GM18858 (cell line): Measurements from ENCODE around the gene TSPO2.
A peak's percentile ranks its signal among the peaks of the same experiment; 100 is the strongest.

ENCODE experiments used
- ATAC-seq: cut with Tn5 transposase; IDR thresholded peaks from one replicate; pipeline ENCODE4 v1.9.1; 2021; ENCODE audit not compliant: unreplicated experiment

Gene TSPO2

GRCh38 chr6:41027241-41027640, 15.0 kb upstream of the TSPO2 start:
- no peak for ATAC-seq

DNA sequence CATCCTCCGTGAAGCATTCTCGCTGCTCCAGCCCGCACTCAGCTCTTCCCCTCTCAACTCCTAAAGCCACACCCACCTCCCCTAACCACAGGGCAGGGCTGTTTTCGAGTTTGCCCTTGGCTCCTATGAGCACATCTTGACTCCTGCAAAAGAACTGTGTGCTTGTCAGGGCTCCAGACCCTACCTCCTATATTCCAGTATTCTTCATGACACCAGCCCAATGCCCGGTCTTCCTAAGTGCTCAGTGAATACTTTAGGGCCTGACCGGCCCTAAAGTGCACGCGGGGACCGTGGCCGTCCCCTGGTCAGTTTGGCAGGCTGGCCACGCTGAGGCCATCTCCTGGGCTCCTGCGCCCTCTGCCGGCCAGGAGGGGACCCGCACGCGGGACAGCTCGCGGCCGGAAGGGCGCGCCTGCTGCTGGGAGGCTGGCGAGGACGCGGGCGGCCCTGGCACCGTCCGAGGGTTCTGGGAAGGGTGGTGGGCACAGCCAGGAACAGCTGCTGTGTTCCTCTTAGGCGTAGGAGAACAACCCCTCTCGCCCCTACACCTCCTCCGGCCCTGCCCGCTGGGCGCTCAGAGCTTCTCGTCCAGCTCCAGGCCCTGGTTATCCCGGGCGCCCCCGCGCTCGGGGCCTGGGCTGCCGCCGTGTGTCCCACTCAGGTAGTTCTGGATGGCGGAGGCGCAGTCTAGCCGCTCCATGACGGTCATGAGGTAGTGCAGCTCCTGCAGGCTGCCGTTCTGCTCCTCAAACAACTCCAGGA, 14.3 kb upstream of the TSPO2 start:
- ATAC-seq = peak; percentile 68

GRCh38 chr6:41028561-41029412, 13.5 kb upstream of the TSPO2 start:
- peak; percentile 37 for ATAC-seq

- ATAC-seq = no peak
Measured at GRCh38 chr6:41032830-41033229, 9.4 kb upstream of the TSPO2 start.

- ATAC-seq = no peak
Measured at GRCh38 chr6:41033776-41034175, 8.5 kb upstream of the TSPO2 start.

- ATAC-seq = no peak
Measured at GRCh38 chr6:41036186-41036585, 6.1 kb upstream of the TSPO2 start.

DNA sequence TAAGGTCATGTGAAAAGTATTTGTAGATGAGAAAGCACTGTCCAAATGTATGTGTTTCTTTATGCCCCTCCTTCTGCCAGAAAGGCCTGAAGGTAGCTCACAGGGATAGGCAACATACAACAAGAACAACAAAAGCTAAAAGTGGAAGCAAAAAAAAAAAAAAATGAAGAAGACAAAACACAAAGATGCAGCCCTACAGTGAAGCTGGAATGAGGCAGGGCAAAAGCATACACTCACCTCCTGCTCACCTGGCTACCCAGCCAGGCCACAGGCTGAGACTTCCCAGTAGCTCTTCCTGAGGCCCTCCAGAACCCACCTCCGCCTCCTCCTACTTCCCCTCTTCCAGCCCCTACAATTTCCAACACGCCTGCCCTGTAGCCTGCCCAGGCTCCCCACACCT, 5.7 kb upstream of the TSPO2 start:
- no peak for ATAC-seq

DNA sequence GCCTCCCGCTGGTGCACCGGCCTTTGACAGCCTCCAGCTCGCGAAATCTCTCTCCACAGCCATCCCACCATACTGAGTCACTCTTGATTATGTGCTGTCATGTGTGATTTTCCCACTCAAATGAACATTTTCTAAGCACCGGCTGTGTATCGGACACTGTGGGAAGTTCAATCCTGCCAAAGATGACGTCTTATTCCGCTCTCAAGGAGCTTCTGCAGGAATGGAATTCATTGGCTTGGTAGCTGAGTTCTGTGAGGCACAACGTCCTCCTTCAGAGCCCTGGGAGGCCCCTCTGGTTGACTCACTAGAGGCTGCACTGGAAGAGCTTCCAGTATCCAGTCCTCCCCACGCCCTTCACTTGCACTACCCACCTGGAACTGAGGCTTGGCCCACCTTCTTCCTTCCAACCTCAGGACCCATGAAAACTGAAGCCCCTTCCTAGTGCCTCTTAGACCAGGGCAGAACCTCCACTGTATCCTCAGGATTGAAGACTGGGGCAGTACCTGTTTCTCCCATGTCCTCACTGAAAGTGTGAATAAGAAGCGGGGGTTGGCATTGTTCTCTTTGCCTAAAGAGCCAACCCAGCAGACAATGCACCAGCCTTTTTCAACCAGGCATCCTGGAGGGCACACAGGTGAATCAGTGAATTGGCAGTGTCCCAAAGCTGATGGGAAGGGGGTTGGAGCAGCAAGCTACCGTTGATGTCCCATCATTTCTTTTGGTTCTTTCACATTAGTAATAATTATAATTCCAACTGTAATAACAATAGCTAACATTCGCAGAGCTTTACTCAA, 5.0 kb upstream of the TSPO2 start:
- no peak for ATAC-seq

DNA sequence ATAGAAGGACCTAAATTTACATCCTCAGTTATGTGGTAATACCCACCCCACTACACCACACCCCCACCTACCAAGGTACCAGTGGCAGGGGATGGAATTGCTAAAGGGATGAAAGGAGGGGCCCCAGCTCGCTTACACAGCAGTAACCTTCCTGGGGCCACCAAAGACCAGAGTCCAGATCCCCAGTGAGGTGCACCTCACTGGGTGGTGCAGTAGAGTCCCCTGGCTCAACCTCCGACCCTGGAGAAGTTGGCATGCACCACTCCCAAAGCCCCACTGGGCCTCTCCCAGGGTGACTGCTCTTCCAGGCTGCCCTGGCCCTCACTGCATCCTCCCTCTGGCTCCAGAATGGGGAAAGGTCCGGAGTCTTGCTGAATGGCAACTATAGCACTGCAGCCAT, 4.1 kb upstream of the TSPO2 start:
- no peak for ATAC-seq

DNA sequence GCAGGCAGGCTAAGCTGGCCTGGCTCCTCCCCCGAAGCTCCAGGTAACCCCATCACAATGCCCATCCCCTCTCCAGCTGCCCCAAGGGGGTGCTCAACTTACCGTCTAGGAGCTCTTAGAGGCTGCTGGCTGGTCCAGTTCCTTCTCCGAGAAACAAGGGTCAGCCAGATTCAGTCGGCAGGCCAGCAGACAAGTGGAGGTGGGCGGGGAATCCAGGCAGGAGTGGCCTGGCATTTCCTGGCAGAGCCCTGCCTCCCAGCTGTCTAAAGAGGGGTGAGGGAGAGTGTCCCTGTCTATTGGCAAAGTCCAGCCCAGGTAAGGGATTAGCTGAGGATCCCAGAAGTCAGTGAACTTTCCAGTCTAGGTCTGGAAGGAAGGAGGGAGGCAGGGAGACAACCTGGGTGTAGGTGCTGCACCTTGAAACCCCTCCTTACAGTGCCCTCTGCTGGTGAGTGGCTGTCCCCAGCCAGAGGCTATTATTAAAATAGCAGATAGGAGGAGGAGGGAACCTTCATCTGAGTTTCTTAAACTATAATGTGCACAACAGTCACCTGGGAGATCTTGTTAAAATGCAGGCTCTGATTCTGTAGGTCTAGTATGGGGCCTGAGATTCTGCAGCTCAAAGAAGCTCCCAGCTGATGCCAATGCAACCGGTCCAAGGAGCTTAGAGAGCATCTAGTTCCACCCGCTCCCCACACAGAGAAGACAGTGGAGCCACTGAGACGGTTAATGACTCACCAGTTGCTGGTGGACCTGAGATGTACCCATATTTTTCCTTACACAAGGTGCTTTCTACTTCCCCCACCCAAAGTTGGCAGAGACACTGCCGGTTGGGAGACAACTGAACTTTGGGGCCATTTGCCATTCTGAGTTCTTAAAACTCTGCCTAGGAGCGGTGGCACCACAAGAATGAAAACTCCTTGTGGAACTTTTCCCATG, 2.9 kb upstream of the TSPO2 start, which contains the start of gene UNC5CL:
TSS of gene UNC5CL (minus strand) at position 162 of the 939 bp plus-strand sequence. CDS start 4,147 bp downstream, outside the sequence.
- ATAC-seq = no peak

GRCh38 chr6:41040101-41040939, 1.9 kb upstream of the TSPO2 start:
- ATAC-seq = no peak

DNA sequence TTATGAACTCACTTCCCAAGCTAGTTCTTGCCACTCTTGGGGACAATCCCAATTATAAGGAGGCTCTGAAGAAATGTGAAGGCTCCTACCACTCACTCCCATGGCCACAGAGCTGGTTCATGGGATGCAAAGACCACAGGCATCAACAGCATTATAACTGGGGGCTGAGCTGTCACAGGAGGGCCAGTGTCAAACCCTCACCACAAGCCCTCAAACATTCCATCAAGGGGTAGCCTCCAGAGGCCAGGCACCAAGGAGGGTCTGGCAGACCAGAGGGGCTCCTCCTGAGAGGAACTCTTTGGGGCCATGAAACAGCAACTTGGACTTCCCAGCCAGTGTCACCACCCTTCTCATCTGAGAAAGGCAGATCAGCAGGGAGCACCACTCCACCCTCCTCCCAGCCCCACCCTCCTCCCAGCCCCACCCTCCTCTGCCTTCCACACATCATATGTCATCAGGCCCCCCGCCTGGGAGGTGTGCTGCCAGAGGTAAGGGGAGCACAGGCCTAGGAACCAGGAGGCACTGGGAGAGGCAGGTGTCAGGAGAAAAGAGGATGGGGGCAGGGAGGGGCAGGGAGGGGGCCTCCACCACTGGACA, 1.2 kb upstream of the TSPO2 start:
- ATAC-seq = no peak

DNA sequence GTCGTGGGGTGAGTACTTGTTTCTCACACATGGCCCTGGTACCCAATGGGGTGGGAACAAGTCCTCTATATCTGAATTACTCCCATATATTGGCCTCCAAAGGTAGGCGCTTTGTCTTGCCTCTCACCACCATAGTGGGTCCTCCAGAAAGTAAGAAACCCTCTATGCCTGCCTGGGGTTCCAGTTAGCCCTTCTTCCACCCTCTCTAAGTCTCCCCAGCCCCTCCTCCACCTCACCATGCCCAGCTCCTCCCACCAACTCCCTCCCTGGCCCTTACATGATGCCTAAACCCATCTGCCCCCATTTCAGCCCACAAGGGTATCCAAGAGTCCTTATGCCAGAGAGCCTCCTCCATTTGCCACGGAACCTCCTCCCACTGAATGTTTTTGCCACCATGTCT, 884 bp downstream of the TSPO2 start:
- ATAC-seq = no peak

- ATAC-seq = no peak
Measured at GRCh38 chr6:41045664-41046063, 3.4 kb downstream of the TSPO2 start.

GRCh38 chr6:41046084-41046483, 3.8 kb downstream of the TSPO2 start:
- ATAC-seq = no peak

GRCh38 chr6:41047306-41047705, 5.0 kb downstream of the TSPO2 start:
- no peak for ATAC-seq

DNA sequence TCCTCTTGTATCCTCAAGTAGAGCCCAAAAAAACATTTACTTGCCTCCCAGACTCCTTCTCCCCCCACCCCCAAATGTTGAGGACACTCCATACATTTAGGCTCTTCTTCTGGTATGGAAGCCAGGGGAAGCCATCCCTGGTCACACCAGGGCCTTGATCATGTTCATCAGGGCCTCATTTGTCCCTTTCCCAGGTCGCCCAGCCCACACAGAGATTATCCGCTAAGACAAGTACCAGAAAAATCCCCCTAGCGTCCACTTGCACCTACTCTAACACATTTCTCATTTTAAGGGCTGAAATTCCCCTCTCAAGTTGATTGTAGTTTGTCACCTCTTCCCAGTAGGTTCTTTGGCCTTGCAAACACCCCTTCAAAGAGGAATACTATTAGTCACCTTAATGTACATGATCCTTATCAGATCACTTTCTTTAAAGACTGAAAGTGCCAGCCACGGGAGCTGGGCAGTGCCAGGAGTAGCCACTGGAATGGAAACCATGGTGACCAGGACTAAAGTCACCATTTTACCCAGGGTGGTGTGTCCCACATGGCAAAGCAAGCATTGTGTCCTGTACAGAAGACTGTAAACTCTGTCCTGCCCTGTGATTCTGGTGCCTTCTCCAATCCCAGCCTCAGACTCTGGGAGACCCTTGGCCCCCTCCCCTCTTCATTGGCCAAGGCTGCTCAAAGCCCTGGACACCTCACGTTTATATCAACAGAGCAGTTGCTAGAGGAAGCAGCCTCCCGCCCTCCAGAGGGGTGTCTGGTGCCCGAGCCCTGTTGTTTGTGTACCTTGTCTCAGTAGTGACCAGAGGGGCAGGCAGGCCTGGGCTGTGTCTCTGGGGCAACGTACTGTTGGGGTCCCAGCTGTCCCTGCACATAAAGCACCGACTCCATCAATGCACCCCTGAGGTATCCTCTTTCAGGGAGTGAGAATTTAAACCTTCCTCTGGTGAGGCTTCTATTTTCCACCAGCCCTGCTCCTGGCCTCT, 5.8 kb downstream of the TSPO2 start:
- ATAC-seq = no peak

GRCh38 chr6:41049521-41049920, 7.3 kb downstream of the TSPO2 start:
- no peak for ATAC-seq
